Endothelial cell of umbilical vein (primary cell): ENCODE measurements around the gene TACR1. TPM values are rescaled to one million over a fixed set of nuclear protein-coding genes. Genes with fewer than 3 reads are reported as not detected.

Experiments used
- BruUV-seq: library from RNA; stranded (reverse); fragments of 400-500 nt; replicated peaks from 2 replicates; lab custom pipeline; 2021; lab: Mats Ljungman, UMichigan
- CTCF ChIA-PET: fragments of 300-600, 350-600 bp; sonication (Branson Sonifier 250); formaldehyde crosslinking; loops from one replicate; lab custom pipeline; 2021; ENCODE audit warnings: antibody characterized with exemption, inconsistent platforms; lab: Charles Lee
- POLR2A ChIA-PET: fragments of 300-600, 350-600 bp; sonication (Branson Sonifier 250); formaldehyde crosslinking; loops from one replicate; lab custom pipeline; 2021; ENCODE audit warnings: antibody characterized with exemption, inconsistent platforms; lab: Charles Lee
- DNase-seq: peaks from one replicate; pipeline ENCODE4 v3.0.0-alpha.2; 2011; ENCODE audit warnings: low read depth, low spot score
- FAIRE-seq: peaks from 2 replicates; lab custom pipeline; 2011; peaks lifted over from hg19 to GRCh38; lab: Jason Lieb, UNC
- H2AFZ ChIP-seq: 2 replicates; pipeline ENCODE4 v1.6.0; 2012; ENCODE audit warnings: low read depth, low read length, control low read depth, inconsistent platforms
- H3K27ac ChIP-seq: 2 replicates; pipeline ENCODE4 v1.5.1; 2011; ENCODE audit warnings: low read depth, mild to moderate bottlenecking, control low read depth, low read length, moderate library complexity; ENCODE audit not compliant: insufficient read depth
- H3K27me3 ChIP-seq, 2 experiments: 2 replicates each; pipeline versions ENCODE4 v1.6.0 to v1.6.1; 2011; ENCODE audit warnings: low read length in 2 of 2, mixed read lengths in 1 of 2; ENCODE audit not compliant: control insufficient read depth in 2 of 2, insufficient read depth in 2 of 2
- H3K36me3 ChIP-seq, 2 experiments: 2 replicates in 1 of 2; 3 replicates in 1 of 2; pipeline ENCODE4 v1.5.1; 2011; ENCODE audit warnings: low read length in 2 of 2, mild to moderate bottlenecking in 1 of 2, moderate library complexity in 1 of 2; ENCODE audit not compliant: control insufficient read depth in 2 of 2, insufficient read depth in 2 of 2; ENCODE audit errors: extremely low read depth in 1 of 2
- H3K4me1 ChIP-seq: 3 replicates; pipeline ENCODE4 v1.5.1; 2011; ENCODE audit warnings: mild to moderate bottlenecking, low read length; ENCODE audit not compliant: control insufficient read depth, insufficient read depth; ENCODE audit errors: extremely low read depth
- H3K4me2 ChIP-seq: 2 replicates; pipeline ENCODE4 v1.6.1; 2011; ENCODE audit warnings: low read length, control low read depth, mixed read lengths; ENCODE audit not compliant: insufficient read depth
- H3K4me3 ChIP-seq, 3 experiments: fragments of 200-600 bp in 1 of 3; sonication (generic), shearing (Covaris generic) in 1 of 3; replicated peaks in 1 of 3; 2 replicates each; pipeline ENCODE4 v1.5.1; 2011 to 2016; ENCODE audit warnings: control low read depth in 3 of 3, low read length in 3 of 3, mild to moderate bottlenecking in 2 of 3, inconsistent platforms in 1 of 3, low read depth in 1 of 3, moderate library complexity in 1 of 3; ENCODE audit not compliant: insufficient read depth in 1 of 3
- H3K79me2 ChIP-seq: 2 replicates; pipeline ENCODE4 v1.6.0; 2012; ENCODE audit warnings: low read length, inconsistent platforms; ENCODE audit not compliant: control insufficient read depth, insufficient read depth
- H3K9ac ChIP-seq: replicated peaks from 2 replicates; pipeline ENCODE3; 2011; ENCODE audit warnings: low read length, control low read depth; ENCODE audit not compliant: insufficient read depth; ENCODE audit errors: extremely low read depth
- H3K9me1 ChIP-seq: replicated peaks from 3 replicates; pipeline ENCODE4 v1.6.0; 2011; ENCODE audit warnings: mild to moderate bottlenecking, low read length; ENCODE audit not compliant: control insufficient read depth, insufficient read depth; ENCODE audit errors: extremely low read depth
- H3K9me3 ChIP-seq: replicated peaks from 2 replicates; pipeline ENCODE4 v1.5.1; 2012; ENCODE audit warnings: low read length, inconsistent platforms; ENCODE audit not compliant: control insufficient read depth, insufficient read depth
- H4K20me1 ChIP-seq: replicated peaks from 2 replicates; pipeline ENCODE3; 2011; ENCODE audit warnings: mild to moderate bottlenecking, low read length; ENCODE audit not compliant: control insufficient read depth, insufficient read depth; ENCODE audit errors: extremely low read depth
- CTCF ChIP-seq, 2 donors: IDR thresholded peaks; 1 replicate in 1 of 2; 2 replicates in 1 of 2; pipeline ENCODE4 v1.5.1; 2011; ENCODE audit warnings: low read length in 2 of 2, mild to moderate bottlenecking in 2 of 2, moderate library complexity in 2 of 2, control low read depth in 1 of 2, inconsistent platforms in 1 of 2, low read depth in 1 of 2; ENCODE audit not compliant: insufficient read depth in 1 of 2; ENCODE audit errors: extremely low read depth in 1 of 2
- EZH2 ChIP-seq: IDR thresholded peaks from 2 replicates; pipeline ENCODE4 v1.6.1; 2012; ENCODE audit warnings: borderline replicate concordance, low read depth, mild to moderate bottlenecking, moderate library complexity, low read length, inconsistent platforms; ENCODE audit not compliant: severe bottlenecking
- FOS ChIP-seq: IDR thresholded peaks from 2 replicates; pipeline ENCODE4 v1.6.1; 2011; ENCODE audit warnings: mild to moderate bottlenecking, low read length, moderate library complexity, borderline replicate concordance; ENCODE audit not compliant: insufficient read depth
- GATA2 ChIP-seq: IDR thresholded peaks from 2 replicates; pipeline ENCODE4 v1.7.0; 2011; ENCODE audit warnings: low read depth, mild to moderate bottlenecking, moderate library complexity, mixed read lengths, low read length; ENCODE audit not compliant: insufficient read length, insufficient read depth
- JUN ChIP-seq: IDR thresholded peaks from 2 replicates; pipeline ENCODE4 v1.6.1; 2011; ENCODE audit warnings: borderline replicate concordance, low read depth; ENCODE audit not compliant: insufficient read length, insufficient read depth
- MYC ChIP-seq: IDR thresholded peaks from one replicate; pipeline ENCODE4 v1.6.1; 2011; ENCODE audit warnings: mild to moderate bottlenecking, low read depth, low read length
- POLR2A ChIP-seq: IDR thresholded peaks from 2 replicates; pipeline ENCODE4 v1.6.1; 2012; ENCODE audit warnings: low read depth, mild to moderate bottlenecking, control low read depth, low read length
- POLR2AphosphoS5 ChIP-seq: IDR thresholded peaks from 2 replicates; pipeline ENCODE4 v1.6.1; 2012; ENCODE audit warnings: low read depth, mild to moderate bottlenecking, control low read depth, low read length, moderate library complexity; ENCODE audit not compliant: insufficient read depth
- dilution Hi-C: fragments of 300-500 bp; cut with MboI; formaldehyde crosslinking; loops from one replicate; pipeline ENCODE4 v1.15.0; 2019; ENCODE audit warnings: low sequenced_read_pairs; ENCODE audit not compliant: extremely low pct_ligation_motif_present
- intact Hi-C: fragments of 100-400 bp; cut with micrococcal nuclease; formaldehyde crosslinking; loops from one replicate; pipeline ENCODE4 v1.10.0; 2022
- polyA plus RNA-seq, 4 experiments: library from polyadenylated mRNA; depleted of rRNA in 3 of 4; stranded (reverse) in 3 of 4; unstranded in 1 of 4; fragments of >200 nt; gene quantifications; 2 replicates each; pipeline versions ENCODE4 v1.2.1 to v1.2.3, GENCODE V29; 2011 to 2012; ENCODE audit warnings: missing spikeins in 1 of 4
- total RNA-seq: library from RNA; stranded (reverse); gene quantifications from 2 replicates; pipeline ENCODE4 v1.2.3, GENCODE V29; 2021
- TF ChIP-seq, protein P1 (sequence below): IDR thresholded peaks from 2 replicates; pipeline ENCODE4 v1.6.1; 2011; ENCODE audit not compliant: insufficient read depth, insufficient read length

Gene TACR1
- total and polyA plus RNA-seq, 2 donors (not counting 3 experiments of a cell fraction or from before 2014, with no cell fraction given) = not detected

DNA sequence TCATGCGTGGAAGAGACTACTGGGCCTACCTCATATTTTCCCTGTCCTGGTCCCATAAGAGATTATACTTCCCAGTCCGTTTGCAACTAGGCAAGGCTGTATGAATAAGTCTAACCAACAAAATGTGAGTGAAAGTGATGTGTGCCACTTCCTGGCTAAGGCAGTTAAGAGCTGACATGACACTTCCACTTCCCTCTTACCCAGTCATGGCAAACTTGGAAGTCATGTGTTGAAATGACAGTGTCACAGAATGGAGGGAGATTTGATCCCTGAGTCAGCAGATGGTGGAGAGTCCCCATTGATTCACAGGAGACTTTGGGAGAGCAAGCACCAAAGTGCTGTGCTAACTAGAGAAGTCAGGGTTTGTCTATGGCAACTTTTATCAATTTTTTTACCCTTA is 36.4 kb downstream of the TACR1 start:
- intact Hi-C loops (no loop called here), dilution Hi-C loops (no loop called here)
- Histone ChIP-seq H3K4me2 (no peak overlapping the region), H3K9ac (no peak overlapping the region), H4K20me1 (no peaks in the 10 kb centered on the region), H3K9me3 (no peaks in the 10 kb centered on the region), H2AFZ (no peak overlapping the region), H3K36me3 (no peaks in the 10 kb centered on the region), H3K27ac (no peak overlapping the region), H3K9me1 (no peaks in the 10 kb centered on the region), H3K27me3 (peaks cover 0 to 2% of the 10 kb centered on the region in 2 experiments), H3K4me3 (no peak overlapping the region), H3K4me1 (no peaks in the 10 kb centered on the region), H3K79me2 (no peaks in the 10 kb centered on the region)
- ChIA-PET POLR2A (no interaction called here), CTCF (no interaction called here)
- TF ChIP-seq CTCF (IDR thresholded peaks at IDR 0.05; ENCODE audit: extremely low read depth in 1 of 2, insufficient read depth in 1 of 2, low read depth in 1 of 2, low read length in 2 of 2) (no peak), MYC (no peak), EZH2 (no peak), GATA2 (no peak), POLR2A (no peak), FOS (no peak), JUN (no peak), POLR2AphosphoS5 (no peak)
- TF ChIP-seq, protein P1, sequence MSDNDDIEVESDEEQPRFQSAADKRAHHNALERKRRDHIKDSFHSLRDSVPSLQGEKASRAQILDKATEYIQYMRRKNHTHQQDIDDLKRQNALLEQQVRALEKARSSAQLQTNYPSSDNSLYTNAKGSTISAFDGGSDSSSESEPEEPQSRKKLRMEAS = no peak
- DNase-seq (no peak), FAIRE-seq (no peak)
- BruUV-seq = no TSS peak
